K562 (cell line): ENCODE measurements around the gene CXCL1. TPM values are rescaled to one million over a fixed set of nuclear protein-coding genes. Genes with fewer than 3 reads are reported as not detected.

Experiments
- BRD9 ChIP-seq: fragments of 450-650 bp; IDR thresholded peaks from 2 replicates; pipeline ENCODE4 v1.6.1; 2018; ENCODE audit warnings: low read depth; ENCODE audit not compliant: partially characterized antibody
- HMG20A ChIP-seq: fragments of 450-650 bp; formaldehyde crosslinking; conservative IDR thresholded peaks from 2 replicates; pipeline ENCODE4 v1.4.0; 2020; ENCODE audit warnings: mild to moderate bottlenecking, mixed read lengths
- KDM1A ChIP-seq, 2 experiments: fragments of 450-650 bp; IDR thresholded peaks; 2 replicates each; pipeline ENCODE4 v1.6.1; 2016; ENCODE audit warnings: mild to moderate bottlenecking in 2 of 2
- MAFG ChIP-seq: fragments of 450-650 bp; conservative IDR thresholded peaks from 2 replicates; pipeline ENCODE4 v1.6.1; 2016; ENCODE audit warnings: missing genetic modification characterization, missing compliant biosample characterization
- NELFE ChIP-seq: IDR thresholded peaks from 2 replicates; pipeline ENCODE4 v1.6.1; 2011; ENCODE audit warnings: mild to moderate bottlenecking; ENCODE audit not compliant: insufficient read depth, insufficient read length
- NEUROD1 ChIP-seq: fragments of 150-350 bp; IDR thresholded peaks from 2 replicates; pipeline ENCODE4 v1.6.1; 2014; ENCODE audit warnings: borderline replicate concordance, low read length, low read depth; ENCODE audit not compliant: partially characterized antibody
- PHF20 ChIP-seq: fragments of 450-650 bp; IDR thresholded peaks from 2 replicates; pipeline ENCODE4 v1.6.1; 2018; ENCODE audit not compliant: partially characterized antibody
- PHTF2 ChIP-seq: fragments of 250-450 bp; sonication (Bioruptor Pico); IDR thresholded peaks from 2 replicates; pipeline ENCODE4 v1.5.0; 2021; ENCODE audit warnings: mild to moderate bottlenecking
- PYGO2 ChIP-seq: fragments of 450-650 bp; IDR thresholded peaks from 2 replicates; pipeline ENCODE4 v1.6.1; 2016; ENCODE audit warnings: mild to moderate bottlenecking, missing genetic modification characterization, moderate library complexity, missing compliant biosample characterization
- SIRT6 ChIP-seq: IDR thresholded peaks from one replicate; pipeline ENCODE4 v1.6.1; 2012; ENCODE audit warnings: low read depth, mild to moderate bottlenecking, control low read depth, inconsistent platforms, low read length, moderate library complexity
- SMAD3 ChIP-seq: fragments of 450-650 bp; formaldehyde crosslinking; conservative IDR thresholded peaks from 2 replicates; pipeline ENCODE4 v1.4.0; 2020; ENCODE audit warnings: mild to moderate bottlenecking
- SRSF1 ChIP-seq: fragments of 200-400 bp; formaldehyde crosslinking; IDR thresholded peaks from 2 replicates; pipeline ENCODE4 v1.6.1; 2017; ENCODE audit warnings: mild to moderate bottlenecking, low read depth, low read length, moderate library complexity
- SRSF7 ChIP-seq: fragments of 200-400 bp; formaldehyde crosslinking; optimal IDR thresholded peaks from 2 replicates; pipeline ENCODE3; 2017; ENCODE audit warnings: mild to moderate bottlenecking, low read depth, low read length
- ZNF3 ChIP-seq: fragments of 250-450 bp; sonication (Bioruptor Pico); IDR thresholded peaks from 2 replicates; pipeline ENCODE4 v1.5.0; 2021; ENCODE audit warnings: mild to moderate bottlenecking, moderate library complexity
- ZNF766 ChIP-seq: fragments of 200-800 bp; sonication (Bioruptor generic); conservative IDR thresholded peaks from 2 replicates; pipeline ENCODE4 v1.6.1; 2016; ENCODE audit warnings: missing genetic modification characterization, missing compliant biosample characterization
- polyA plus RNA-seq, 8 experiments: library from polyadenylated mRNA; depleted of rRNA in 4 of 8; stranded (reverse) in 5 of 8; unstranded in 3 of 8; fragments of >200 nt; fragmentation: Nextera tagmentation in 2 of 8; fragmentation: Illumina TruSeq in 1 of 8; extraction: Ambion mirVana in 2 of 8; extraction: Trizol in 1 of 8; gene quantifications; 2 replicates each; pipeline versions ENCODE4 v1.2.1 to v1.2.3, GENCODE V29; 2011 to 2014; ENCODE audit warnings: inconsistent platforms in 1 of 8, missing spikeins in 1 of 8
- total RNA-seq, 7 experiments: library from RNA; depleted of rRNA in 6 of 7; stranded (reverse); fragments of >200 nt in 6 of 7; fragmentation: Illumina TruSeq in 2 of 7; extraction: Trizol in 2 of 7; gene quantifications; 2 replicates each; pipeline versions ENCODE4 v1.2.1 to v1.2.3, GENCODE V29; 2011 to 2021; ENCODE audit warnings: low replicate concordance in 1 of 7
- TF ChIP-seq, protein P1 (sequence below): fragments of 200-800 bp; sonication (Bioruptor generic); IDR thresholded peaks from 2 replicates; pipeline ENCODE4 v1.6.1; 2017; ENCODE audit warnings: missing genetic modification characterization, missing compliant biosample characterization
- TF ChIP-seq, protein P2 (sequence below): fragments of 450-650 bp; IDR thresholded peaks from 2 replicates; pipeline ENCODE4 v1.6.1; 2016; ENCODE audit warnings: borderline replicate concordance
- TF ChIP-seq, protein P3 (sequence below): fragments of 450-650 bp; IDR thresholded peaks from 2 replicates; pipeline ENCODE4 v1.6.1; 2014; ENCODE audit warnings: low read depth, mild to moderate bottlenecking, moderate library complexity, borderline replicate concordance
- TF ChIP-seq, protein P4 (sequence below): IDR thresholded peaks from 2 replicates; pipeline ENCODE4 v1.6.1; 2011; ENCODE audit warnings: borderline replicate concordance, low read depth, mild to moderate bottlenecking, moderate library complexity, low read length; ENCODE audit not compliant: insufficient read depth, poor library complexity, severe bottlenecking
- TF ChIP-seq, protein P5 (sequence below), 2 experiments: fragments of 450-650 bp in 1 of 2; sonication (generic) in 1 of 2; formaldehyde crosslinking in 1 of 2; IDR thresholded peaks in 1 of 2; conservative IDR thresholded peaks in 1 of 2; 2 replicates each; pipeline versions ENCODE4 v1.6.1 to v1.8.1; 2016 to 2023; ENCODE audit warnings: mild to moderate bottlenecking in 2 of 2, moderate library complexity in 2 of 2, inconsistent platforms in 1 of 2, missing genetic modification reagents in 1 of 2

Gene CXCL1
- total and polyA plus RNA-seq, 9 of the 15 experiments (the other 6 are each of a cell fraction or from before 2014, with no cell fraction given) = 0.07 to 2.2 (median 0.32) TPM; not detected in 3

DNA sequence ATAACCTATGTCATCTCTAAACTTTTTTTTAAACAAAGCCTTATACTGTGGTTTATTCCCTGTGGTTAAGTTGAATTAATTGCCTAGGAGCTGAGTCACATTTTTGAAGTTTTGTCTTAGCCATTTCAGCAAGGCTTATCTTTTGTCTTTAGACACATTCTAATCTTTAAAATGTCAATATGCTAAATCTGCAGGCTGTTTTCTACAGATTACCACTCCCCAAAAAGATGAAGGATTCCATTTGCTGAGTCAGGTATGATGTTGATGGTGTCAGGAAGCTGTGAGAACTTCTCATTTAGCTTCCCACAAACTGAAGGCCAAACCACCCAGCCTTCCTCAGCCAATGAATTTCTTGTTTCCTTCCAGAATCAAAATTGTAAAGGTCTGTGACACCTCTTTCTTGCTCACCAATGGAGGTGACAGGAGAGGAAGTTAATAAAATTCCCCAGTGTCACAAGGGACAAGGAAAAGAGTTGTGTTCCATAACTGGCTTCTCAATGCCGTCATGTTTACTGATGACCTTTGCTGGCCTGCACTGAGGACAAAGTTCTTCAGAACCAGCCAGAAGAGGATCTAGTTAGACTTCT is 36.4 kb upstream of the CXCL1 start (continued):
- TF ChIP-seq MAFG (peak; percentile 97), PYGO2 (no peak), SRSF1 (no peak), ZNF766 (peak; percentile 83), KDM1A (IDR thresholded peaks at IDR 0.05) (peak; percentile 96 to 97), SIRT6 (no peak), PHF20 (no peak), BRD9 (peak; percentile 30), SMAD3 (CRISPR knock-in tag) (0 out of 2 replicates have a peak, but pooled peaks have one; percentile 2), HMG20A (CRISPR knock-in tag) (no peak), NEUROD1 (peak; percentile 19), PHTF2 (CRISPR knock-in tag) (no peak), SRSF7 (no peak), ZNF3 (CRISPR knock-in tag) (no peak), NELFE (no peak)
- TF ChIP-seq, protein P1, sequence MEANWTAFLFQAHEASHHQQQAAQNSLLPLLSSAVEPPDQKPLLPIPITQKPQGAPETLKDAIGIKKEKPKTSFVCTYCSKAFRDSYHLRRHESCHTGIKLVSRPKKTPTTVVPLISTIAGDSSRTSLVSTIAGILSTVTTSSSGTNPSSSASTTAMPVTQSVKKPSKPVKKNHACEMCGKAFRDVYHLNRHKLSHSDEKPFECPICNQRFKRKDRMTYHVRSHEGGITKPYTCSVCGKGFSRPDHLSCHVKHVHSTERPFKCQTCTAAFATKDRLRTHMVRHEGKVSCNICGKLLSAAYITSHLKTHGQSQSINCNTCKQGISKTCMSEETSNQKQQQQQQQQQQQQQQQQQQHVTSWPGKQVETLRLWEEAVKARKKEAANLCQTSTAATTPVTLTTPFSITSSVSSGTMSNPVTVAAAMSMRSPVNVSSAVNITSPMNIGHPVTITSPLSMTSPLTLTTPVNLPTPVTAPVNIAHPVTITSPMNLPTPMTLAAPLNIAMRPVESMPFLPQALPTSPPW (CRISPR knock-in tag) = peak; percentile 51
- TF ChIP-seq, protein P2, sequence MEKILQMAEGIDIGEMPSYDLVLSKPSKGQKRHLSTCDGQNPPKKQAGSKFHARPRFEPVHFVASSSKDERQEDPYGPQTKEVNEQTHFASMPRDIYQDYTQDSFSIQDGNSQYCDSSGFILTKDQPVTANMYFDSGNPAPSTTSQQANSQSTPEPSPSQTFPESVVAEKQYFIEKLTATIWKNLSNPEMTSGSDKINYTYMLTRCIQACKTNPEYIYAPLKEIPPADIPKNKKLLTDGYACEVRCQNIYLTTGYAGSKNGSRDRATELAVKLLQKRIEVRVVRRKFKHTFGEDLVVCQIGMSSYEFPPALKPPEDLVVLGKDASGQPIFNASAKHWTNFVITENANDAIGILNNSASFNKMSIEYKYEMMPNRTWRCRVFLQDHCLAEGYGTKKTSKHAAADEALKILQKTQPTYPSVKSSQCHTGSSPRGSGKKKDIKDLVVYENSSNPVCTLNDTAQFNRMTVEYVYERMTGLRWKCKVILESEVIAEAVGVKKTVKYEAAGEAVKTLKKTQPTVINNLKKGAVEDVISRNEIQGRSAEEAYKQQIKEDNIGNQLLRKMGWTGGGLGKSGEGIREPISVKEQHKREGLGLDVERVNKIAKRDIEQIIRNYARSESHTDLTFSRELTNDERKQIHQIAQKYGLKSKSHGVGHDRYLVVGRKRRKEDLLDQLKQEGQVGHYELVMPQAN = no peak
- TF ChIP-seq, protein P3, sequence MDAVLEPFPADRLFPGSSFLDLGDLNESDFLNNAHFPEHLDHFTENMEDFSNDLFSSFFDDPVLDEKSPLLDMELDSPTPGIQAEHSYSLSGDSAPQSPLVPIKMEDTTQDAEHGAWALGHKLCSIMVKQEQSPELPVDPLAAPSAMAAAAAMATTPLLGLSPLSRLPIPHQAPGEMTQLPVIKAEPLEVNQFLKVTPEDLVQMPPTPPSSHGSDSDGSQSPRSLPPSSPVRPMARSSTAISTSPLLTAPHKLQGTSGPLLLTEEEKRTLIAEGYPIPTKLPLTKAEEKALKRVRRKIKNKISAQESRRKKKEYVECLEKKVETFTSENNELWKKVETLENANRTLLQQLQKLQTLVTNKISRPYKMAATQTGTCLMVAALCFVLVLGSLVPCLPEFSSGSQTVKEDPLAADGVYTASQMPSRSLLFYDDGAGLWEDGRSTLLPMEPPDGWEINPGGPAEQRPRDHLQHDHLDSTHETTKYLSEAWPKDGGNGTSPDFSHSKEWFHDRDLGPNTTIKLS = no peak; the same call in 1 of the 2 replicates
- TF ChIP-seq, protein P4, sequence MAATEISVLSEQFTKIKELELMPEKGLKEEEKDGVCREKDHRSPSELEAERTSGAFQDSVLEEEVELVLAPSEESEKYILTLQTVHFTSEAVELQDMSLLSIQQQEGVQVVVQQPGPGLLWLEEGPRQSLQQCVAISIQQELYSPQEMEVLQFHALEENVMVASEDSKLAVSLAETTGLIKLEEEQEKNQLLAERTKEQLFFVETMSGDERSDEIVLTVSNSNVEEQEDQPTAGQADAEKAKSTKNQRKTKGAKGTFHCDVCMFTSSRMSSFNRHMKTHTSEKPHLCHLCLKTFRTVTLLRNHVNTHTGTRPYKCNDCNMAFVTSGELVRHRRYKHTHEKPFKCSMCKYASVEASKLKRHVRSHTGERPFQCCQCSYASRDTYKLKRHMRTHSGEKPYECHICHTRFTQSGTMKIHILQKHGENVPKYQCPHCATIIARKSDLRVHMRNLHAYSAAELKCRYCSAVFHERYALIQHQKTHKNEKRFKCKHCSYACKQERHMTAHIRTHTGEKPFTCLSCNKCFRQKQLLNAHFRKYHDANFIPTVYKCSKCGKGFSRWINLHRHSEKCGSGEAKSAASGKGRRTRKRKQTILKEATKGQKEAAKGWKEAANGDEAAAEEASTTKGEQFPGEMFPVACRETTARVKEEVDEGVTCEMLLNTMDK = no peak
- TF ChIP-seq, protein P5, sequence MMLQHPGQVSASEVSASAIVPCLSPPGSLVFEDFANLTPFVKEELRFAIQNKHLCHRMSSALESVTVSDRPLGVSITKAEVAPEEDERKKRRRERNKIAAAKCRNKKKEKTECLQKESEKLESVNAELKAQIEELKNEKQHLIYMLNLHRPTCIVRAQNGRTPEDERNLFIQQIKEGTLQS (IDR thresholded peaks at IDR 0.05) = peak; percentile 76
- TF ChIP-seq, protein P5 (CRISPR knock-in tag; conservative IDR thresholded peaks at IDR 0.05) = no peak
